HCT116 (cell line): ENCODE results near the gene ATG5. TPM values are rescaled to one million over a fixed set of nuclear protein-coding genes. Genes with fewer than 3 reads are reported as not detected.

Experiments
- ATAC-seq: fragments of 200-7000 bp; cut with Tn5 transposase; 2 replicates; pipeline ENCODE4 v1.9.1; 2020; ENCODE audit warnings: mild to moderate bottlenecking, moderate library complexity
- BruUV-seq: library from RNA; stranded (reverse); fragments of 400-500 nt; replicated peaks from 2 replicates; lab custom pipeline; 2021; lab: Mats Ljungman, UMichigan
- CTCF ChIA-PET: fragments of 300-600 bp; sonication (Branson Sonifier 250); formaldehyde crosslinking; loops from one replicate; lab custom pipeline; 2021; ENCODE audit warnings: antibody characterized with exemption; lab: Charles Lee
- POLR2A ChIA-PET: fragments of 300-600, 350-600 bp; sonication (Branson Sonifier 250); formaldehyde crosslinking; loops from one replicate; lab custom pipeline; 2021; ENCODE audit warnings: antibody characterized with exemption; lab: Charles Lee
- RAD21 ChIA-PET, 2 experiments: fragments of 300-600 bp; sonication (Branson Sonifier 250); formaldehyde crosslinking; loops; one replicate each; lab custom pipeline; 2023; ENCODE audit warnings: low total read pairs in 2 of 2; ENCODE audit not compliant: uncharacterized antibody in 2 of 2, unreplicated experiment in 2 of 2, low non-redundant PET in 1 of 2; lab: Charles Lee
- DNase-seq: peaks from one replicate; pipeline ENCODE4 v3.0.0-alpha.2; 2010; ENCODE audit warnings: low read depth, low spot score
- H2AFZ ChIP-seq: fragments of 200-600 bp; shearing (Covaris generic), sonication (generic); 2 replicates; pipeline ENCODE4 v1.6.1; 2017; ENCODE audit warnings: low read depth, mixed run types, mixed read lengths, antibody characterized with exemption, low read length; ENCODE audit not compliant: poor library complexity, severe bottlenecking
- H3K27ac ChIP-seq: 2 replicates; pipeline ENCODE4 v1.5.1; 2012; ENCODE audit warnings: low read depth, low read length
- H3K27me3 ChIP-seq: fragments of 200-600 bp; sonication (generic); 2 replicates; pipeline ENCODE4 v1.6.1; 2016; ENCODE audit warnings: mixed run types, low read length, mixed read lengths; ENCODE audit not compliant: insufficient read depth
- H3K36me3 ChIP-seq, 2 experiments: fragments of 200-500 bp in 1 of 2; fragments of 200-600 bp in 1 of 2; sonication (Bioruptor generic) in 1 of 2; sonication (generic) in 1 of 2; 2 replicates each; pipeline versions ENCODE4 v1.5.1 to v1.6.1; 2014 to 2016; ENCODE audit warnings: low read length in 2 of 2, inconsistent platforms in 1 of 2, mixed read lengths in 1 of 2, mixed run types in 1 of 2; ENCODE audit not compliant: insufficient read depth in 2 of 2, control insufficient read depth in 1 of 2
- H3K4me1 ChIP-seq, 2 experiments: fragments of 200-600 bp in 1 of 2; sonication (generic) in 1 of 2; 2 replicates each; pipeline versions ENCODE4 v1.5.1 to v1.6.1; 2012 to 2017; ENCODE audit warnings: low read length in 2 of 2, inconsistent platforms in 1 of 2, mild to moderate bottlenecking in 1 of 2, mixed read lengths in 1 of 2, mixed run types in 1 of 2, moderate library complexity in 1 of 2; ENCODE audit not compliant: insufficient read depth in 2 of 2, control insufficient read depth in 1 of 2
- H3K4me2 ChIP-seq: fragments of 200-600 bp; sonication (generic); 2 replicates; pipeline ENCODE4 v1.6.1; 2017; ENCODE audit warnings: mixed run types, low read length, mixed read lengths
- H3K4me3 ChIP-seq, 2 experiments: fragments of 200-600 bp in 1 of 2; sonication (generic) in 1 of 2; replicated peaks in 1 of 2; 2 replicates each; pipeline ENCODE4 v1.5.1; 2011 to 2016; ENCODE audit warnings: low read length in 2 of 2, control low read depth in 1 of 2, low read depth in 1 of 2, mild to moderate bottlenecking in 1 of 2, mixed read lengths in 1 of 2, mixed run types in 1 of 2
- H3K79me2 ChIP-seq: fragments of 200-600 bp; sonication (generic); 2 replicates; pipeline ENCODE4 v1.6.1; 2017; ENCODE audit warnings: mild to moderate bottlenecking, mixed run types, low read length, moderate library complexity, mixed read lengths; ENCODE audit not compliant: insufficient read depth
- H3K9ac ChIP-seq: fragments of 200-600 bp; sonication (generic); 2 replicates; pipeline ENCODE4 v1.6.1; 2016; ENCODE audit warnings: low read length, mixed read lengths
- H3K9me2 ChIP-seq: fragments of 200-600 bp; sonication (generic), shearing (Covaris generic); 2 replicates; pipeline ENCODE4 v1.6.1; 2017; ENCODE audit warnings: mixed run types, mild to moderate bottlenecking, moderate library complexity; ENCODE audit not compliant: insufficient read depth
- H3K9me3 ChIP-seq, 2 experiments: fragments of 200-500 bp in 1 of 2; fragments of 200-600 bp in 1 of 2; sonication (Bioruptor generic) in 1 of 2; sonication (generic) in 1 of 2; 2 replicates each; pipeline ENCODE4 v1.6.1; 2014 to 2017; ENCODE audit warnings: low read length in 2 of 2, mixed read lengths in 2 of 2, inconsistent platforms in 1 of 2, low read depth in 1 of 2, mild to moderate bottlenecking in 1 of 2, mixed run types in 1 of 2, moderate library complexity in 1 of 2; ENCODE audit not compliant: control insufficient read depth in 1 of 2, insufficient read depth in 1 of 2
- H4K20me1 ChIP-seq: fragments of 200-600 bp; sonication (generic), shearing (Covaris generic); 2 replicates; pipeline ENCODE4 v1.6.1; 2017; ENCODE audit warnings: mixed run types, mild to moderate bottlenecking, moderate library complexity; ENCODE audit not compliant: insufficient read depth
- ATF3 ChIP-seq: IDR thresholded peaks from 2 replicates; pipeline ENCODE4 v1.6.1; 2012
- CEBPB ChIP-seq: IDR thresholded peaks from 2 replicates; pipeline ENCODE4 v1.6.1; 2012; ENCODE audit warnings: low read depth
- EGR1 ChIP-seq: IDR thresholded peaks from 2 replicates; pipeline ENCODE4 v1.6.1; 2012; ENCODE audit warnings: low read depth
- ELF1 ChIP-seq: IDR thresholded peaks from 2 replicates; pipeline ENCODE4 v1.6.1; 2012; ENCODE audit warnings: low read depth, borderline replicate concordance
- EZH2 ChIP-seq: fragments of 200-600 bp; sonication (generic); IDR thresholded peaks from 2 replicates; pipeline ENCODE4 v1.6.1; 2017; ENCODE audit warnings: antibody characterized with exemption, mixed run types
- EZH2phosphoT487 ChIP-seq: fragments of 200-600 bp; IDR thresholded peaks from 2 replicates; pipeline ENCODE4 v1.6.1; 2018; ENCODE audit warnings: antibody characterized with exemption, borderline replicate concordance
- FOSL1 ChIP-seq: IDR thresholded peaks from 2 replicates; pipeline ENCODE4 v1.6.1; 2012; ENCODE audit warnings: low read depth
- POLR2A ChIP-seq: IDR thresholded peaks from 2 replicates; pipeline ENCODE4 v1.7.0; 2011; ENCODE audit warnings: borderline replicate concordance; ENCODE audit not compliant: insufficient read depth, insufficient read length; ENCODE audit errors: extremely low read depth
- RAD21 ChIP-seq: IDR thresholded peaks from 2 replicates; pipeline ENCODE4 v1.6.1; 2012; ENCODE audit warnings: low read depth, mild to moderate bottlenecking
- SIN3A ChIP-seq: IDR thresholded peaks from 2 replicates; pipeline ENCODE4 v1.6.1; 2012; ENCODE audit warnings: low read depth
- SP1 ChIP-seq: IDR thresholded peaks from 2 replicates; pipeline ENCODE4 v1.6.1; 2012; ENCODE audit warnings: low read depth
- SRF ChIP-seq: IDR thresholded peaks from 2 replicates; pipeline ENCODE4 v1.6.1; 2012; ENCODE audit warnings: low read depth
- TCF7L2 ChIP-seq: IDR thresholded peaks from 2 replicates; pipeline ENCODE4 v1.7.0; 2011; ENCODE audit warnings: borderline replicate concordance, inconsistent platforms; ENCODE audit not compliant: insufficient read depth, insufficient read length; ENCODE audit errors: extremely low read depth
- YY1 ChIP-seq: IDR thresholded peaks from 2 replicates; pipeline ENCODE4 v1.6.1; 2011; ENCODE audit warnings: low read length, low read depth, moderate library complexity, mild to moderate bottlenecking; ENCODE audit not compliant: insufficient replicate concordance; ENCODE audit errors: extremely low read depth
- ZFX ChIP-seq: fragments of 450-650 bp; IDR thresholded peaks from 2 replicates; pipeline ENCODE4 v1.6.1; 2017
- ZNF274 ChIP-seq: fragments of 200-500 bp; sonication (Bioruptor generic); IDR thresholded peaks from 2 replicates; pipeline ENCODE4 v1.6.1; 2014; ENCODE audit warnings: mild to moderate bottlenecking, low read depth, low read length, inconsistent platforms
- intact Hi-C: fragments of 100-400 bp; cut with micrococcal nuclease; formaldehyde crosslinking; loops from 2 replicates; pipeline ENCODE4 v1.10.0; 2022
- total RNA-seq: library from RNA; stranded (reverse); gene quantifications from one replicate; pipeline ENCODE4 v1.2.1, GENCODE V29; 2021; ENCODE audit not compliant: unreplicated experiment
- TF ChIP-seq, protein P1 (sequence below): IDR thresholded peaks from 2 replicates; pipeline ENCODE4 v1.6.1; 2012
- TF ChIP-seq, protein P2 (sequence below): IDR thresholded peaks from 2 replicates; pipeline ENCODE4 v1.6.1; 2011; ENCODE audit warnings: mild to moderate bottlenecking, low read length, moderate library complexity; ENCODE audit not compliant: insufficient replicate concordance; ENCODE audit errors: extremely low read depth
- TF ChIP-seq, protein P3 (sequence below): IDR thresholded peaks from 2 replicates; pipeline ENCODE4 v1.6.1; 2012; ENCODE audit warnings: low read depth

Gene ATG5
- total RNA-seq, 1 experiment from 2014 or later: 39.6 TPM

DNA sequence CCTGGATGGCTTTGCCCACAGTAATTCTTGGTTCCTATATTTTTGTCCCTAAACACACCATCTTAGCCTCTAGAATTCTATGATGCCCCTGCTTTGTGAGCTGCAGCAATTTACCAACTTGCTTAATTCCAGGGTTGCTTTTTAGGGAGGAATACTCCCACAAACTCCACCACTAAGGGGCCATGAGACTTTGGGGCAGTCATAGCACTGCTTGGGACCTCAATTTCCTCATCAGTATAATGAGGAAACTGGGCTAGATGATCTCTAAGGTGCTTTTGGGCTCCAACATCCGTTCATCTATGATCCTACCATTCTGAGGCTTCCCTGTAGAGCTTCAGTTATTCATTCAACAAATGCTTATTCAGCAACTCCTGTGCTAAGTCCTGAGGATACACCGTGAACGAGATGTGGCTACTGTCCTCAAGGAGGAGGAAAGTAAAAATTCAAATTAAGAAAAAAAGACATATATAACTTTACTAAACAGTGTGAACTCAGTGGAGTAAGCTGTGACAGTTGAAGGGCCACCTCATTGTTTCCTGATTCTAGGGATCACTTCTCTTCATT lies 164.2 kb downstream of the ATG5 start:
- Histone ChIP-seq H3K27me3 (no peaks in the 10 kb centered on the region), H3K9me3 (no peaks in the 10 kb centered on the region), H3K4me2 (no peak overlapping the region), H3K27ac (no peak overlapping the region), H3K4me3 (no peak overlapping the region), H3K9ac (no peak overlapping the region), H3K36me3 (no peaks in the 10 kb centered on the region), H2AFZ (no peak overlapping the region), H3K79me2 (no peaks in the 10 kb centered on the region), H4K20me1 (no peaks in the 10 kb centered on the region), H3K4me1 (peaks cover 0 to 22% of the 10 kb centered on the region in 2 experiments; a peak in 2 of 4 replicates), H3K9me2 (no peaks in the 10 kb centered on the region)
- BruUV-seq: no TSS peak
- CTCF ChIA-PET: interaction anchor here (2.0 kb wide), 1 partner anchor 20 kb away, joined by 7 read pairs; no protein-coding TSS in a partner anchor
- intact Hi-C loops: no loop called here
- POLR2A ChIA-PET: no interaction called here
- ATAC-seq (no peak), DNase-seq (no peak)
- RAD21 ChIA-PET: no interaction called here
- TF ChIP-seq POLR2A (no peak), EGR1 (no peak), TCF7L2 (no peak), YY1 (no peak), EZH2 (no peak), SRF (no peak), SP1 (no peak), ZNF274 (no peak), CEBPB (no peak), ELF1 (no peak), RAD21 (no peak), ZFX (no peak), ATF3 (no peak), FOSL1 (no peak), SIN3A (no peak), EZH2phosphoT487 (no peak)
- TF ChIP-seq, protein P1, sequence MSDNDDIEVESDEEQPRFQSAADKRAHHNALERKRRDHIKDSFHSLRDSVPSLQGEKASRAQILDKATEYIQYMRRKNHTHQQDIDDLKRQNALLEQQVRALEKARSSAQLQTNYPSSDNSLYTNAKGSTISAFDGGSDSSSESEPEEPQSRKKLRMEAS: no peak
- TF ChIP-seq, protein P2, sequence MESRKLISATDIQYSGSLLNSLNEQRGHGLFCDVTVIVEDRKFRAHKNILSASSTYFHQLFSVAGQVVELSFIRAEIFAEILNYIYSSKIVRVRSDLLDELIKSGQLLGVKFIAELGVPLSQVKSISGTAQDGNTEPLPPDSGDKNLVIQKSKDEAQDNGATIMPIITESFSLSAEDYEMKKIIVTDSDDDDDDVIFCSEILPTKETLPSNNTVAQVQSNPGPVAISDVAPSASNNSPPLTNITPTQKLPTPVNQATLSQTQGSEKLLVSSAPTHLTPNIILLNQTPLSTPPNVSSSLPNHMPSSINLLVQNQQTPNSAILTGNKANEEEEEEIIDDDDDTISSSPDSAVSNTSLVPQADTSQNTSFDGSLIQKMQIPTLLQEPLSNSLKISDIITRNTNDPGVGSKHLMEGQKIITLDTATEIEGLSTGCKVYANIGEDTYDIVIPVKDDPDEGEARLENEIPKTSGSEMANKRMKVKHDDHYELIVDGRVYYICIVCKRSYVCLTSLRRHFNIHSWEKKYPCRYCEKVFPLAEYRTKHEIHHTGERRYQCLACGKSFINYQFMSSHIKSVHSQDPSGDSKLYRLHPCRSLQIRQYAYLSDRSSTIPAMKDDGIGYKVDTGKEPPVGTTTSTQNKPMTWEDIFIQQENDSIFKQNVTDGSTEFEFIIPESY: no peak
- TF ChIP-seq, protein P3, sequence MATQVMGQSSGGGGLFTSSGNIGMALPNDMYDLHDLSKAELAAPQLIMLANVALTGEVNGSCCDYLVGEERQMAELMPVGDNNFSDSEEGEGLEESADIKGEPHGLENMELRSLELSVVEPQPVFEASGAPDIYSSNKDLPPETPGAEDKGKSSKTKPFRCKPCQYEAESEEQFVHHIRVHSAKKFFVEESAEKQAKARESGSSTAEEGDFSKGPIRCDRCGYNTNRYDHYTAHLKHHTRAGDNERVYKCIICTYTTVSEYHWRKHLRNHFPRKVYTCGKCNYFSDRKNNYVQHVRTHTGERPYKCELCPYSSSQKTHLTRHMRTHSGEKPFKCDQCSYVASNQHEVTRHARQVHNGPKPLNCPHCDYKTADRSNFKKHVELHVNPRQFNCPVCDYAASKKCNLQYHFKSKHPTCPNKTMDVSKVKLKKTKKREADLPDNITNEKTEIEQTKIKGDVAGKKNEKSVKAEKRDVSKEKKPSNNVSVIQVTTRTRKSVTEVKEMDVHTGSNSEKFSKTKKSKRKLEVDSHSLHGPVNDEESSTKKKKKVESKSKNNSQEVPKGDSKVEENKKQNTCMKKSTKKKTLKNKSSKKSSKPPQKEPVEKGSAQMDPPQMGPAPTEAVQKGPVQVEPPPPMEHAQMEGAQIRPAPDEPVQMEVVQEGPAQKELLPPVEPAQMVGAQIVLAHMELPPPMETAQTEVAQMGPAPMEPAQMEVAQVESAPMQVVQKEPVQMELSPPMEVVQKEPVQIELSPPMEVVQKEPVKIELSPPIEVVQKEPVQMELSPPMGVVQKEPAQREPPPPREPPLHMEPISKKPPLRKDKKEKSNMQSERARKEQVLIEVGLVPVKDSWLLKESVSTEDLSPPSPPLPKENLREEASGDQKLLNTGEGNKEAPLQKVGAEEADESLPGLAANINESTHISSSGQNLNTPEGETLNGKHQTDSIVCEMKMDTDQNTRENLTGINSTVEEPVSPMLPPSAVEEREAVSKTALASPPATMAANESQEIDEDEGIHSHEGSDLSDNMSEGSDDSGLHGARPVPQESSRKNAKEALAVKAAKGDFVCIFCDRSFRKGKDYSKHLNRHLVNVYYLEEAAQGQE: no peak
